ENCODE measurements around the gene CFAP119. TPM values are rescaled to one million over a fixed set of nuclear protein-coding genes. Genes with fewer than 3 reads are reported as not detected.

CFAP119 gene
- polyA plus RNA-seq, 4 donors = 2.2 to 12.2 (median 8.5) TPM

DNA sequence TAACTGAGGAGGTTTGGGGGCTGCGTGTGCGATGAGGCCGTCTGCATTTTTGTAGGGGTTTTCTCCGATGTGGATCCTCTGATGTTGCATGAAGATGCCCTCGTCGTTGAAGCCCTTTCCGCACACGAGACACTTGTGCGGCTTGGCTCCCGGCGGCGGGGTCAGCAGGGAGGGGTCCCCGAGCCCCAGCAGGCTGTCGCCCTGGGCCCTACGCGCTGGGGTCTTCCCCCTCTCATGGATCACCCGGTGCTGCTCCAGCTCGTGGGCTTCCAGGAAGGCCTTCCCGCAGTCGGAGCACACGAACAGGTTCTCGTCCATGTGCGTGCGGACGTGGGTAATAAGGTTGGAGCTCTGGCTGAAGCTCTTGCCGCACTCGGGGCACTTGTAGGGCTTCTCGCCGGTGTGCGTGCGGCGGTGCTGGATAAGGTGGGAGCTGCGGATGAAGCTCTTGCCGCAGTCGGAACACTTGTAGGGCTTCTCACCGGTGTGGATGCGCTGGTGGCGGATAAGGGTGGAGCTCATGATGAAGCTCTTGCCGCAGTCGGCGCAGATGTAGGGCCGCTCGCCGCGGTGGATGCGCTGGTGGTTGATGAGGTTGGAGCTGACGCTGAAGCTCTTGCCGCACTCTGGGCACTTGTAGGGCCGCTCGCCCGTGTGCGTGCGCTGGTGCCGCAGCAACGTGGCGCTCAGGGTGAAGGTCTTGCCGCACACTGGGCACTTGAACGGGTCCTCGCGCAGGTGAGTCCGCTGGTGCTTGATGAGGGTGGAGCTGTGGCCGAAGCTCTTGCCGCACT, 20.8 kb upstream of the CFAP119 start:
- no peak for DNase-seq (ENCODE audit: low read depth in 4 of 4, low spot score in 3 of 4)

DNA sequence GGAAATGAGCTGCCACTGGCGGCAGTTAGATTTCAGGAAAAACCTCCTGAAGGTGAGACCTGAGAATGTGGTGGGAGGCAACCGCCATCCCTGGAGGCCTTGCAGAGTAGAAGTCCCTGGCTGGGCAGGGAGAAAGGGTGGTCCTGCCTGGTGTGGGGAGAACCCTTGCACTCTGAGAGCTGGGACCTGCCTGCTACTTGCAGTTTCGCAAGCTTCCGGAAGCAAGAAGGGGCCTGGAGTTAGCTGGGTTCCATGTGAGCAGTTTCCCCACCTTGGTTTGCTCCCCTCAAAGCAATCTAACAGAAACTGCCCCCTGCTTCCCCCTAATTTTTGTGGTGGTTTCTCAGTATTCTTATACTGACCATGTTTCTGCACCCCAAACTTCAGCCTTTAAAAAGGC, 18.7 kb upstream of the CFAP119 start:
- DNase-seq (ENCODE audit: low read depth in 4 of 4, low spot score in 3 of 4) = no peak

DNA sequence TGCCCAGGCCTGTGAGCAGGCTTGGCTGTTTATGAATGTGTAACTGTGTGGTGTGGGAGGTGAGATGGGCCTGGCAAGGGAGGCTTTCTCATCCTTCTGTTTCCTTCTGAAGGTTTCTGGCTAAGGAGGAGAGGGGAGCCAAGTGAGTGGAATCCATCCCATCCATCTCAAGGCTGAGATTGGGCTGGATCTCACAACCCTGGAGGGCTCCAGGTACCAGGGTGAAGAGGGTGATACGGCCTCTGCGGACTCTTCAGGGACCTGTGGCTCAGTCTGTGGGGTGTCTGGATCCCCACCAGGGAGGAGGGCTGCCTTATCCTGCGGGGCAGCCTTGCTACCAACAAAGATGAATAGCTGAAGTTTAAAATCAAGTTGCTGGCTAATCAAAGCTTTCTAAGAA, 18.2 kb upstream of the CFAP119 start:
- no peak for DNase-seq (ENCODE audit: low read depth in 4 of 4, low spot score in 3 of 4)

DNA sequence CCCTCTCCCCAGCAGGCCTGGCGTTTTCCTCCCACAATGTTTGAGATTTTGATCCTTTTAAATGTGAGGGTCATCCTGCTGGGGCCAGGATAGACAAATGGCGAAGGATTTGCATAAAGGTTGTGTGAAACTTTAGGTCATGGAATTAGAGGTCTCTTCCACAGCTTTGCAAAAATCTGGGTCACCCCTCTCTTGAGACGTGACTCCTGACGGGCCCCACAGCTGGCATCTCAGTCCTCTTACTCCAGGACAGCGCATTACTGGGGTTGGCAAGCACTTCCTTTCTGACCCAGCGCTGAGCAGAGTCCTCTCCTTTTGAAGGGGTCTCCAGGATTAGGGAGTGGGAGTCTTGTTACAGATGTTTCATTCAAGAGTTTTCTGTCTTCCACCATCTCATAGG, 17.7 kb upstream of the CFAP119 start:
- no peak for DNase-seq (ENCODE audit: low read depth in 4 of 4, low spot score in 3 of 4)

DNA sequence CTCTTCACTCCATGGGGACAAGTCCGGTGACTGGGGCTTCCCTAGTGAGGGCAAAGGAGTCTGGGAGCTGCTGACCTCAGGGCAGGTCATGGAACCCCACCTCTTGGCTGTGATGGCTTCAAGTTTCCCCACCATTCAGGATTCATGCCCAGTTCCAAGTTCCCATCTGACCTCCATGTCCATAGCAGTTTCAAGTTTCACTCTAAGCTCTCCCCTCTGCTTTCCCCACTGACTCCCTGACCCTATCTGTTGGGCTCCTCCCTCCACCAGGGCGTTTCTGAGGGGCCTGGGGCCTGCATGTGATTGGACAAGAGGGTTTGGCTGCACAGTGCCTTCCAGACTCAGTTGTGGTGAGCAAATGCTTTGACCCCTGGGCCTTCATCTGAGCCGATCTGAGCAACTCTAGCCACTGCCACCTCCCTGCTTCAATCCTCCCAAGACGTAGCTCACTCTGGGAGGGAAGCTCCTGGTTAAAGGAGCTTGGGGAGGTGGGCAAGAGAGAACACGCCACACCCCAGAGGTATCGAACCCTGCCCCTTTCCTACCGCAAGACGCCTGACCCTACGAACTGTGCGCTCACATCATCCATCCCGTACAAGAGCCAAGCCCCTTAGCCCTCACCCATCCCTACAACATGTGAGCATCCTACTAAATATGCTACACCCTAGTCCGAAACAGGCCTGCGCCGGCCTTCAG, 16.8 kb upstream of the CFAP119 start:
- no peak for DNase-seq (ENCODE audit: low read depth in 4 of 4, low spot score in 3 of 4)

DNA sequence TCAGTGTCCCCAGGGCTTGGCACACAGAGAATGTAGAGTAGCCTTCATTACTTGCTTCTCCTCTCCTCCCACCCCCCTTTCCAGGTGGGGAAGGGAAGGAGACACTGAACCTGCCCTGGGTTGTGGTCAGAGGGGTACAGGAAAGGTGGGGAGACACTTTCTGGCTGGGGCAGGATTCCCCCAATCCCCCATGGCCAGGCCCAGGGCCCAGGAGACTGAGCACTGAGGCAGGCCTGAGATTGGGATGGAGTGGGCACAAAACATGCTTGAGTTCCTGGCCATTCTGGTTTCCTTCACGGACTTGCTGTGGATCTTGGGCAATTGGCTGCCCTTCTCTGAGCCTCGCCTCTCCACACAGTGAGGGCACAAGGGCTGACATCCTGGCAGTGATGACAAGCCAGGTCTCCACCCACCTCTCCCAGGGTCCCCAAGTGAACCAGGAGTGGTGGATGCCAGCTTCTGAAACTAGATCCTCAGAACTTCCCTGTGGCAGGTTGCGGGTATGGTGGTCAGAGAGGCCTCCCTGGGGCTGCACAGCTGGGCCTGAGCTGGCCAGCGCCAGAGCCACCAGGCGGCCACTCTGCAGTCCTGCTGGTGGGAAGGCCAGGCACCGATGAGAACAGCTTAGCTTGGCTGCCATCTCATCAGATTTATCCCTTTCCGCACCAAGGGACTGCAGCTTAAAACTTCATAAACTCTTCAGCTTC, 15.9 kb upstream of the CFAP119 start:
- DNase-seq (ENCODE audit: low read depth in 4 of 4, low spot score in 3 of 4) = no peak

DNA sequence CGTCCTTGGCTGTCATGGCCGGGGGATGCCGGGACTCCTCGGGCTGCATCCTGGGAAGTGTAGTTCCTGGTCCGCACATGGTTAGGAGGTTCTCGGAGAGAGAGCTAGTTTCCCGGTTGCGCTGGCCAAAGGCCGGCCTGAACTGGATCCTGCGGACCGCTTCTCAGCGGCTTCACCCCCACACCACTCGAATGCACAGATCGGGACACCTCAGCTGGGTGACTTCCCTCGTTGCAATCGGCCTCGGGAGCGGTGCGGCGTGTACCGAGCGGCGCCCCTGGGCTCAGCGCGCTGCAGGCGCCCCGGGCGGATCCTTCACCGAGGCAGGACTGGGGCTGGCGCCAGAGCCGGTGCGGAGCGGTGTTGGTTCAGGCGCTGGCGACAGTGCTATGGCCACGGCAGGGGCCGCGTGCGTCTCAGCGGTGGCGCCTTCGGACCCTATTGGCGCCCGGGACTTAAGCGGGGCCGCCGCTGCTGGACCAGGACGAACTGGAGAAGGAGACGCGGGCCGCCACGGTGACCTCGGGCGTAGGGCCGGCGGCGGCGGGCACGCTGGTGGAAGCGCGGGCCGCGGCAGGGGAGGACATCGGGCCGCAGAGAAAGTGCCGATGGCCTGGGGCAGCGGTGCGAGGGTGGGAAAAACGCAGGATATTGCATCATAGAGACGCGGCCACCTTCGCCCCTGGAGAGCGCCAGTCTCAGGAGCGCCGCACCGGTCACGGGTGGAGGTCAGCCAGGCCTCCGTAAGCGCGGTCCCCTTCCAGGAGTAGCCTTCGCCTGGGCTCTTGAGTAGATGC, 13.7 kb upstream of the CFAP119 start:
- DNase-seq (ENCODE audit: low read depth in 4 of 4, low spot score in 3 of 4) = peak; percentile 70 to 81 (median 76)

DNA sequence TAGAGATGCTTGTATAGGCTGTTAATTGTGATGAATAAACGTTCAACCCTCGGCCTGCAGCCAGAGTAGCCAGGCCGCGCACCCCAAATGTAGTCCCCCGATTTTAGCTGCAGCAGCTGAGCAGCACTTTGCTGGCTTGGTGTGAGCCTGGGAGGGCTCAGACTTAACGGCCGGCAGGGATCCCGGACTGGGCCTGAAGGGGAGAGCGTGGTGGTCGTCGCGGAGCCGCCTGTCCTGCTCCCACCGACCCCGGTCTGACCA, 13.2 kb upstream of the CFAP119 start:
- no peak for DNase-seq (ENCODE audit: low read depth in 4 of 4, low spot score in 3 of 4)

DNA sequence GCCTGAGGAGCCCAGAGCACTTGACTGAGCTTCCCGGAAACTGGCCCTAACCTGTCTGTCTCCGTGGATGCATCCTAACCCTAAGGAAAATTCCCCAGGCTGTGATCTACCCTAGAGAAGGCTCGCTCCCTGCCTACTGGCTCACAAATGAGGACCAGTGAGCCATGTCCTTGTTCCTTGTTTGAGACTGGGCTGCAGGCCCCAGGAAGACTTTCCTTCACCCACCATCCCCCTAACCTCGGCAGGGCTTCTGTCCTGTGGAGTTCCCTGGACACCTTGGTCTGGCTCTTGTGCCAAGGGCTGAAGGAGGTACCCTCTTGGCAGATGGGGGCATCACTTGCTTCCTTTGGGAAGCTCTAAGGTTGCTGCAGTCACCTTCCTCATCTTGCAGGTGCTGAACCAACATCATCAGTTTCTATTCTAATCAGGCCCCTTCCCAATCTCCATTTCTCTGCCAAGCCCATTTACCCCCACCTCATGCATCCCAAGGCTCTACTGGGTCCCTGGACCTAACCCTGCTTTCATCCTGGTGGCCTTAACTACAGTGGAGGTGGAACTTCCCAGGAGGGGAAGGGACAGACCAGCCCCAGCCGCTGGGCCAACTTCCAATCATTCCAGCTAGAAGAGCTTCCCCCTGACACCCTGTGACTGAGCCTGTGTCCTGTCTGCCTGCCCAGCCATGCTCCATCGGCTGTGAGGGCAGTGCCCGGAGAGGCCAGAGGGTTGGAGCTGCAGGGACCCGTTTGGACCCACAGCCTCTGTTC, 12.7 kb upstream of the CFAP119 start:
- DNase-seq (ENCODE audit: low read depth in 4 of 4, low spot score in 3 of 4) = no peak

DNA sequence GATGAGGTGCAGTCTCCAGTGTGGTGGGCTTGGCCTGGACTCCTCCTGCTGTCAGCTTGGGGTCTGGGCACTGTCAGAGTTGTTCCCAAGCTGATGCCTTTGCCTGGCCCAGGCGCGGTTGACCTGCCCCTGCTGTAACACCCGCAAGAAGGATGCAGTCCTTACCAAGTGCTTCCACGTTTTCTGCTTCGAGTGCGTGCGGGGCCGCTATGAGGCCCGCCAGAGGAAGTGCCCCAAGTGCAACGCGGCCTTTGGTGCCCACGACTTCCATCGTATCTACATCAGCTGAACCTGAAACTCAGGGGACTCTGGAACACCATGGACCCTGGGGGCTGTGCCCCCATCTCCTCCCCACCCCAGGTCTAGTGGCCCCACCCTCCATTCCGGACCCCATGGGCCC, 12.0 kb upstream of the CFAP119 start:
- no peak for DNase-seq (ENCODE audit: low read depth in 4 of 4, low spot score in 3 of 4)

DNA sequence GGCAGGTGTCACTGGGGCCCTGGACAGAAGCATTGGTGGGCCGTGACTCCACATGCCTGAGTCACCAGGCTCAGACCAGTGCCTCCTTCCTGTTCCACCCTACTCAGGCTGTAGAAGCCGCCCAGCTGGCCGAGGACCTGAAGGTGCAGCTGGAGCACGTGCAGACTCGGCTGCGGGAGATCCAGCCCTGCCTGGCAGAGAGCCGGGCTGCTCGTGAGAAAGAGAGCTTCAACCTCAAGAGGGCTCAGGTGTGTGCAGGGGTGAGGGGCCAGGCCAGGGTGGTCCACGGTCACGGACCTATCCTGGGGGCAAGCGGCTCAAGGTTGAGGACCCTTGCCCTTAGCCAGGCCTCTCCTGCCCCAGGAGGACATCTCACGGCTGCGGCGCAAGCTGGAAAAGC, 9.9 kb upstream of the CFAP119 start:
- no peak for DNase-seq (ENCODE audit: low read depth in 4 of 4, low spot score in 3 of 4)

DNA sequence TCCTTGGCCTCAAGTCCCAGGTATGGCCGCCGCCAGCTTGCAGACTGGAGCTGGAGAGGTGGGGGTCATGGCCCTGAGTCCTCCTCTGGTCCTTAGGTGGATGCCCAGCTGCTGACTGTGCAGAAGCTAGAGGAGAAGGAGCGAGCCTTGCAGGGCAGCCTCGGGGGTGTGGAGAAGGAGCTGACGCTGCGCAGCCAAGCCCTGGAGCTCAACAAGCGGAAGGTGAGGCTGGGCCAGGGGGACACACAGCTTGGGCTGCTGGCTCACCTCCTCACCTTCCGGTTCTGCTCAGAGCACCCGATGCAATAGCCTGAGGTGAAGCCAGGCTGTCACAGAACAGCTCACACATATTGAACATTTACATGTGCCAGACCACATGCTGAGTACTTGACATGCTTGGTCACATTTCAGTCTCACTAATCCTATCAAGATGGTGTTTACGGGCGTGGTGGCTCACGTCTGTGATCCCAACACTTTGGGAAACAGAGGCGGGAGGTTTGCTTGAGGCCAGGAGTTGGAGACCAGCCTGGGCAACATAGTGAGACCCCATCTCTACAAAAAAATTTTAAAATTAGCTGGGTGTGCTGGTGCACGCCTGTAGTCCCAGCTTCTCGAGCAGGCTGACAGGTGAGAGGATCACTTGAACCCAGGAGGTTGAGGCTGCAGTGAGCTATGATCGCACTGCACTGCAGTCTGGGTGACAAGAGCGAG, 7.7 kb upstream of the CFAP119 start:
- DNase-seq (ENCODE audit: low read depth in 4 of 4, low spot score in 3 of 4) = no peak

DNA sequence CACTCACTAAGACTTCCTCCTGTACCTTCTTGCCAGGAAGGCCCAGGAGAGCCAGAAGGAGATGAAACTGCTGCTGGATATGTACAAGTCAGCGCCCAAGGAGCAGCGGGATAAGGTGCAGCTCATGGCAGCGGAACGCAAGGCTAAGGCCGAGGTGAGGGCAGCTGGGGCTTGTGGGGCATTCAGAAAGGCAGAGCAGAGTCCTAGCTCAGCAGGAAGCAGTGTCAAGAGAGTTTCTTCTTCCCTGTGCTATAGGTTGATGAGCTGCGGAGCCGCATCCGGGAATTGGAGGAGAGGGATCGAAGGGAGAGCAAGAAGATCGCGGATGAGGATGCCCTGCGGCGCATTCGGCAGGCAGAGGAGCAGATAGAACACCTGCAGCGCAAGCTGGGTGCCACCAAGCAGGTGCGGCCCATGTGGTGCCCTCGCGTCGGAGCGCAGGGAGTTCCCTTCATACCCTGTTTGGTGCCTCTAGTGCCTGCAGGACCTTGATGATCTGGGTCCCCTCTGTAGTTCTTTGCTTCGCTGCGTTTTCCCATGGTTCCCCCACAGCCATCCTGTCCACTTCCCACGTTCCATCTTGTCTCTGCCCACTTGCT, 6.8 kb upstream of the CFAP119 start:
- DNase-seq (ENCODE audit: low read depth in 4 of 4, low spot score in 3 of 4) = no peak

DNA sequence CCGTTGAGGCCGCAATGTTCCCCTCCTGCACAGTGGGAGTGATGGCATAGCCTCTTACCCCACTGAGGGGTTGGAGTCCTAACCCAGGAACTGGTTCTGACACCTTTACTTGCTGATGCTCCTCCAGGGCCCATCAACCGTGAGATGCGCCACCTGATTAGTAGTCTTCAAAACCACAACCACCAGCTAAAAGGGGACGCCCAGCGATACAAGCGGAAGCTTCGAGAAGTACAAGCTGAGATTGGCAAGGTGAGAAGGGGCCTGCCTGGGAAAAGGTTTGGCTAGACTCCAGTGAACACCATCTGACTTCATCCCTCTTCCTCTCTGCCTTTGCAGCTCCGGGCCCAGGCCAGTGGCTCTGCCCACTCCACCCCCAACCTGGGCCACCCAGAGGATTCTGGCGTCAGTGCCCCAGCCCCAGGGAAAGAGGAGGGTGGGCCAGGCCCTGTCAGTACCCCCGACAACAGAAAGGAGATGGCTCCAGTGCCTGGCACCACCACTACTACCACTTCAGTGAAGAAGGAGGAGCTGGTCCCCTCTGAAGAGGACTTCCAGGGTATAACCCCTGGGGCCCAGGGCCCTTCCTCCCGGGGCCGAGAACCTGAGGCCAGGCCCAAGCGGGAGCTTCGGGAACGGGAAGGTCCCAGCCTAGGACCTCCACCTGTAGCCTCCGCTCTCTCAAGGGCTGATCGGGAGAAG, 6.1 kb upstream of the CFAP119 start:
- no peak for DNase-seq (ENCODE audit: low read depth in 4 of 4, low spot score in 3 of 4)

DNA sequence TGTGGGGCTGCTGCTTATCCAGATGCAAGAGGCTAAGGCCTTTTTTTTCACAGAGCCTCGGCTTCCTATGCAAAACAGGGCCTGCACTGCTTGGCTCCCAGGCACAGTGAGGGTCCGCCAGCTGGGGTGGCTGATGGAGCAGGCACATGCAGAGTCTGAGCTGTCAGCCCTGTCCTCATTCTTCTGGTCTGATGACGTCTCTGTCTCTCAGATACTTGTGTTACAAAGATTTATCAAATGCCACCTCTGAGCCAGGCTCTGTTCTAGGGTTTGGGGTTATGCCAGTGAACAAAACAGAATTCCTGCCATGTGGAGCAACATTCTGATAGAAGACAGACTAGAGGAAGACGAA, 5.0 kb upstream of the CFAP119 start:
- DNase-seq (ENCODE audit: low read depth in 4 of 4, low spot score in 3 of 4) = no peak

DNA sequence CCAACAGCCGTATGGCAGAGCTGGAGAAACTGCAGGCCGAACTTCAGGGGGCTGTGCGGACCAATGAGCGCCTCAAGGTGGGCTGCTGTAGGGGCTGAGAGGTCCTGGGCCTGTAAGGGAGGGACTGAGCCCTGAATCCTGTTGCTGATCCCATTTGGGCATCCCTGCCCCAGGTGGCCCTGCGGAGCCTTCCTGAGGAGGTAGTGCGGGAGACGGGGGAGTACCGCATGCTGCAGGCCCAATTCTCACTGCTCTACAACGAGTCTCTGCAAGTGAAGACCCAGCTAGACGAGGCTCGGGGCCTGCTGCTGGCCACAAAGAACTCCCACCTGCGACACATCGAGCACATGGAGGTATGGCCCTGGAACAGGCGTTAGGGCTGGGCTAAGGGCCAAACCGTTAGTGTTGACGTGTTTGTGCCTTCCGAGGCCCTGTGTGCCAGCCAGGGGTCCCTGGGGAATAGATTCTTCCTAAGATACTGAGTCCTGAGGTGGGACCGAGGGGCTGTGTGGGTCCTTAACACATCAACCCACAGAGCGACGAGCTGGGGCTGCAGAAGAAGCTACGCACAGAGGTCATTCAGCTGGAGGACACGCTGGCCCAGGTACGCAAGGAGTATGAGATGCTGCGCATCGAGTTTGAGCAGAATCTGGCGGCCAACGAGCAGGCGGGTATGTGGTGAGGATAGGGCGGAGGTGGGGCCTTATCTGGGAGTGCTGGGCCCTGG, 4.5 kb upstream of the CFAP119 start:
- DNase-seq (ENCODE audit: low read depth in 4 of 4, low spot score in 3 of 4) = no peak

DNA sequence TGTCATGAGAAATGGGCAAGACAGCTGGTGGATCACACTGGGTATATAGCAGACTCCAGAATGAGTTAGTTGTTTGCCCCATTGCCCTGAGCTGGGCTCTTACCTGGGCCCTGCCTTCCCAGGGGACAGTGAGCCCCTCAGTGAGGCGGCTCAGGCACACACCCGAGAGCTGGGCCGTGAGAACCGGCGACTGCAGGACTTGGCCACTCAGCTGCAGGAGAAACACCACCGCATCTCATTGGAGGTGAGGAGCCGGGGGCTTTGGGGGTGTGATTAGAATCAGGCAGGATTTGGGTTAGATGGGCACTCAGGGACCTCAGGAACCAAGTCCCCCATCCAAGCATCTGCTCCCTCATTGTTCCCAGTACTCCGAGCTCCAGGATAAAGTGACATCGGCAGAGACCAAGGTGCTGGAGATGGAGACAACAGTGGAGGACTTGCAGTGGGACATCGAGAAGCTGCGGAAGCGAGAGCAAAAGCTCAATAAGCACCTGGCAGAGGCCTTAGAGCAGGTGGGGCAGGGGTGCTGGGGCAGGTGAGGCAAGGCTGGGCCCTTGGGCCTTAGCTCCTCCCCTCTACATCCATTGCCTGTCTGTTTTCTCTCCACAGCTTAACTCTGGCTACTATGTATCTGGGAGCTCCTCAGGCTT, 3.1 kb upstream of the CFAP119 start:
- DNase-seq (ENCODE audit: low read depth in 4 of 4, low spot score in 3 of 4) = no peak

DNA sequence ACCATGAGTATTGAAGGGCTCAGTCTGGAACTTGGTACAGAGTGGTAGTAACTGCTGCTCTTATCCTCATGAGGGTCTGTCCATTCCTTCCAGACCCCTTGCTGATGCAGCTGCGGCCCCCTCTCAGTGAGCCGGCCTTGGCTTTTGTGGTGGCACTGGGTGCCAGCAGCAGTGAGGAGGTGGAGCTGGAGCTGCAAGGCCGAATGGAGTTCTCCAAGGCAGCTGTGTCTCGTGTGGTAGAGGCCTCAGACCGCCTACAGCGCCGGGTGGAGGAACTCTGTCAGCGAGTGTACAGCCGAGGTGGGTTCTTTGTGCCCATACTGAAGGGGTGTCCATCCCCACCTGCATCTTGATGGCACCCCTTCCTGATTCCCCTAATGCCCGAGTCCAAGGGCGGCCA, 2.2 kb upstream of the CFAP119 start:
- DNase-seq (ENCODE audit: low read depth in 4 of 4, low spot score in 3 of 4) = no peak

Measured in left renal pelvis (tissue), 4 donors.